Kidney (tissue), 14 donors: Measurements from ENCODE around the gene CEP135. TPM values are rescaled to one million over a fixed set of nuclear protein-coding genes. Genes with fewer than 3 reads are reported as not detected.

Source experiments
- DNase-seq, 5 donors: peaks; one replicate each; pipeline ENCODE4 v3.0.0-alpha.2; 2013 to 2020
- FAIRE-seq: peaks from 2 replicates; lab custom pipeline; 2012; peaks lifted over from hg19 to GRCh38; lab: Jason Lieb, UNC
- H3K27ac ChIP-seq, 2 donors: one replicate each; pipeline ENCODE4 v1.7.0; 2013; ENCODE audit warnings: low read depth in 2 of 2, low read length in 2 of 2, inconsistent platforms in 1 of 2
- H3K27me3 ChIP-seq: one replicate; pipeline ENCODE4 v1.7.1; 2013; ENCODE audit warnings: low read length, inconsistent platforms; ENCODE audit not compliant: control insufficient read depth, insufficient read depth
- H3K36me3 ChIP-seq, 3 donors: one replicate each; pipeline versions ENCODE4 v1.7.0 to v1.7.1; 2013; ENCODE audit warnings: low read length in 3 of 3, control low read depth in 1 of 3, inconsistent platforms in 1 of 3; ENCODE audit not compliant: insufficient read depth in 3 of 3, control insufficient read depth in 2 of 3
- H3K4me1 ChIP-seq, 3 donors: one replicate each; pipeline versions ENCODE4 v1.7.0 to v1.7.1; 2013; ENCODE audit warnings: low read length in 3 of 3, inconsistent platforms in 1 of 3, low read depth in 1 of 3; ENCODE audit not compliant: control insufficient read depth in 2 of 3, insufficient read depth in 2 of 3
- H3K4me3 ChIP-seq, 3 donors: one replicate each; pipeline versions ENCODE4 v1.7.0 to v1.8.1; 2013; ENCODE audit warnings: low read length in 3 of 3, control low read depth in 1 of 3, inconsistent platforms in 1 of 3
- H3K9ac ChIP-seq, 3 donors: one replicate each; pipeline versions ENCODE4 v1.7.0 to v1.7.1; 2013; ENCODE audit warnings: low read length in 3 of 3, control low read depth in 1 of 3, inconsistent platforms in 1 of 3
- H3K9me3 ChIP-seq, 3 donors: one replicate each; pipeline versions ENCODE4 v1.7.0 to v1.7.1; 2013; ENCODE audit warnings: low read length in 3 of 3, control low read depth in 1 of 3, inconsistent platforms in 1 of 3; ENCODE audit not compliant: control insufficient read depth in 2 of 3, insufficient read depth in 1 of 3
- intact Hi-C: fragments of 100-400 bp; cut with DNase I; formaldehyde crosslinking; loops from one replicate; pipeline ENCODE4 v1.11.1; 2022
- polyA plus RNA-seq: library from polyadenylated mRNA; stranded (reverse); fragments of 350-450 nt; fragmentation: Illumina TruSeq; extraction: RNeasy Lipid Tissue Mini Kit (QIAGEN cat#74804); gene quantifications from one replicate; pipeline ENCODE4 v1.2.3, GENCODE V29; 2014; ENCODE audit warnings: low read depth, low replicate concordance; ENCODE audit not compliant: insufficient read depth
- total RNA-seq: library from RNA; stranded (reverse); fragmentation: NEBNext Ultra II Directional; extraction: Animal tissue kit (Norgen Biotek cat#: 25700); gene quantifications from one replicate; pipeline ENCODE4 v1.2.1, GENCODE V29; 2021
- TF ChIP-seq, protein P1 (sequence below): IDR thresholded peaks from 3 replicates; pipeline ENCODE4 v1.5.1; 2012; ENCODE audit warnings: mild to moderate bottlenecking, moderate library complexity, borderline replicate concordance; ENCODE audit not compliant: insufficient read depth; ENCODE audit errors: extremely low read depth
- donor health status: control.
- donor health status: control.
- donor health status: control.
- donor health status: control.
- donor health status: control.
- donor health status: DM: yes; HTN: yes; CAD: no.
- donor health status: Normal renal cell carcinoma (clear cell type).

CEP135 gene
- total and polyA plus RNA-seq, 2 donors from 2014 or later = 2.3 to 9.2 TPM

- TF ChIP-seq, protein P1, sequence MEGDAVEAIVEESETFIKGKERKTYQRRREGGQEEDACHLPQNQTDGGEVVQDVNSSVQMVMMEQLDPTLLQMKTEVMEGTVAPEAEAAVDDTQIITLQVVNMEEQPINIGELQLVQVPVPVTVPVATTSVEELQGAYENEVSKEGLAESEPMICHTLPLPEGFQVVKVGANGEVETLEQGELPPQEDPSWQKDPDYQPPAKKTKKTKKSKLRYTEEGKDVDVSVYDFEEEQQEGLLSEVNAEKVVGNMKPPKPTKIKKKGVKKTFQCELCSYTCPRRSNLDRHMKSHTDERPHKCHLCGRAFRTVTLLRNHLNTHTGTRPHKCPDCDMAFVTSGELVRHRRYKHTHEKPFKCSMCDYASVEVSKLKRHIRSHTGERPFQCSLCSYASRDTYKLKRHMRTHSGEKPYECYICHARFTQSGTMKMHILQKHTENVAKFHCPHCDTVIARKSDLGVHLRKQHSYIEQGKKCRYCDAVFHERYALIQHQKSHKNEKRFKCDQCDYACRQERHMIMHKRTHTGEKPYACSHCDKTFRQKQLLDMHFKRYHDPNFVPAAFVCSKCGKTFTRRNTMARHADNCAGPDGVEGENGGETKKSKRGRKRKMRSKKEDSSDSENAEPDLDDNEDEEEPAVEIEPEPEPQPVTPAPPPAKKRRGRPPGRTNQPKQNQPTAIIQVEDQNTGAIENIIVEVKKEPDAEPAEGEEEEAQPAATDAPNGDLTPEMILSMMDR = no peak
- peaks cover 0 to 12% (median 0%) of the 10 kb centered on the region in 3 donors for H3K9me3 ChIP-seq
- H3K9ac ChIP-seq = no peak overlapping the region
- H3K27me3 ChIP-seq = no peaks in the 10 kb centered on the region
- H3K4me1 ChIP-seq = peaks cover 0 to 10% (median 3%) of the 10 kb centered on the region in 3 donors
- FAIRE-seq = no peak
- no peak overlapping the region for H3K4me3 ChIP-seq
- no peak for DNase-seq
- H3K27ac ChIP-seq = no peak overlapping the region
- no peaks in the 10 kb centered on the region for H3K36me3 ChIP-seq
- intact Hi-C loops = no loop called here
These were observed 10.3 kb upstream of the CEP135 start for GRCh38 chr4:55938481-55938880.

- TF ChIP-seq, protein P1 = no peak
- no peaks in the 10 kb centered on the region for H3K36me3 ChIP-seq
- H3K9ac ChIP-seq = no peak overlapping the region
- peaks cover 0 to 8% (median 0%) of the 10 kb centered on the region in 3 donors for H3K9me3 ChIP-seq
- no peaks in the 10 kb centered on the region for H3K27me3 ChIP-seq
- H3K4me1 ChIP-seq = peaks cover 0 to 10% (median 3%) of the 10 kb centered on the region in 3 donors
- intact Hi-C loops = no loop called here
- DNase-seq = peak in 2 of 5 donors; percentile 24 to 28
- peak overlapping the region in 1 of 2 donors; percentile 39 for H3K27ac ChIP-seq
- FAIRE-seq = peak; percentile 42
- H3K4me3 ChIP-seq = no peak overlapping the region
These were observed 9.3 kb upstream of the CEP135 start for GRCh38 chr4:55939421-55939820.

GRCh38 chr4:55941881-55942396, 6.8 kb upstream of the CEP135 start:
- TF ChIP-seq, protein P1 = no peak
- Histone ChIP-seq H3K4me1 (peaks cover 0 to 10% (median 3%) of the 10 kb centered on the region in 3 donors), H3K9ac (no peak overlapping the region), H3K27ac (no peak overlapping the region), H3K9me3 (peaks cover 0 to 8% (median 0%) of the 10 kb centered on the region in 3 donors), H3K36me3 (no peaks in the 10 kb centered on the region), H3K4me3 (no peak overlapping the region), H3K27me3 (no peaks in the 10 kb centered on the region)
- no peak for FAIRE-seq
- DNase-seq = no peak
- intact Hi-C loops = no loop called here
